GM19463 (cell line): ENCODE measurements around the gene SEPTIN7.
A peak's percentile ranks its signal among the peaks of the same experiment; 100 is the strongest.

Source experiments
- ATAC-seq: cut with Tn5 transposase; IDR thresholded peaks from one replicate; pipeline ENCODE4 v1.9.1; 2021; ENCODE audit warnings: mild to moderate bottlenecking, moderate library complexity; ENCODE audit not compliant: unreplicated experiment

The SEPTIN7 gene

DNA sequence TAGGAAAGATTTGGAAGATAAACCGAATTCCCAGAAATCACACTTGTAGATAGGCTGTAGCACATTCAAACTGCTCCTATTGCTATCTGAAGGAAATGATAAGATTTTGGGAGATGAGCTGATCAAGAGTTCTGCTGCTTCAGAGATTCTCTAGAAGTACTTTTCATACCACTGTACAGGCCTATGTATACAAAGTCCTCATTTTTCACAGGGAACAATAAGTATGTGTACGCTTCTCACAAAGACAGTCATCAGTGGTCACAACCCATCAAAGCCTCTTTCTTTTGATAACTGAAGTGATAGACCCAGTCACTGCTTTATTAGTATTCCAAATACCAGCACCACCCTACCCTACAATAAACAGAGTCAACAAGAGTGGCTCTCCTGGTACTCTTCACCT, 15.6 kb upstream of the SEPTIN7 start:
- no peak for ATAC-seq

DNA sequence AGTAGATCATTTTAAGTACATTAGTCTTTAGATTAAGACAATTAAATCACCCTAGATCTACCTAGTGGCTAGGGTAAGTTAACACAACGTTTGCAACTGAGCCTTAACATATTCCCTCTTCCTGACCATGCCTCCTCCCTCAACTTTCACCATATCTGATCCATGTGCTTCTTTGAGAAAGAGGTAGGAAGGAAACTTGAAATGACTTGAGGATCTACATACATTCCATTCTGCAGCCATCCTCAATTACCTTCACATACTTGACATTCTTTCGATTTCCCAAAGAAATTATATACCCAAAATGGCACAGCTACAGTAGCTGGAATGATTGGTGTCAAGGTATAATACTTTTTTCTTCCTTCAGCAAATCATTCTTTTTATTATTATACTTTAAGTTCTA, 12.9 kb upstream of the SEPTIN7 start:
- ATAC-seq, result no peak

DNA sequence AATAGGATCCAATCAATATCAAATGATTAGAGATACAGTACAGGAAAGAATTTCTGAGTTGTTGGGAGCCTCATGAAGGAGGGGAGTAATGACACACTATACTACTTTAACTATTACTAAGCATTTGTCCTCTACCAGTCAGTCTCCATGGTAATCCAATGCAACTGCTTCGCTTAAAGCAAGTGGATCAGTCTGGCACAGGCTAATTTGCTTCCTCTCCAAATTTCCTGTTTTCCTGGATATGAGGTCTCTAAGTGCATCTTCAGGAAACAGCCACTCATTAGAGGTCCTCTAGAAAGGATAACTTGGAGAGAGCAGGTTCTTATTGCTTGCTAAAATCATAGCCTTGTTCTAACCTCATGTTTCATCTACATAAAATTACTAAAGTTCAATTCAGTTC, 8.4 kb upstream of the SEPTIN7 start:
- no peak for ATAC-seq

DNA sequence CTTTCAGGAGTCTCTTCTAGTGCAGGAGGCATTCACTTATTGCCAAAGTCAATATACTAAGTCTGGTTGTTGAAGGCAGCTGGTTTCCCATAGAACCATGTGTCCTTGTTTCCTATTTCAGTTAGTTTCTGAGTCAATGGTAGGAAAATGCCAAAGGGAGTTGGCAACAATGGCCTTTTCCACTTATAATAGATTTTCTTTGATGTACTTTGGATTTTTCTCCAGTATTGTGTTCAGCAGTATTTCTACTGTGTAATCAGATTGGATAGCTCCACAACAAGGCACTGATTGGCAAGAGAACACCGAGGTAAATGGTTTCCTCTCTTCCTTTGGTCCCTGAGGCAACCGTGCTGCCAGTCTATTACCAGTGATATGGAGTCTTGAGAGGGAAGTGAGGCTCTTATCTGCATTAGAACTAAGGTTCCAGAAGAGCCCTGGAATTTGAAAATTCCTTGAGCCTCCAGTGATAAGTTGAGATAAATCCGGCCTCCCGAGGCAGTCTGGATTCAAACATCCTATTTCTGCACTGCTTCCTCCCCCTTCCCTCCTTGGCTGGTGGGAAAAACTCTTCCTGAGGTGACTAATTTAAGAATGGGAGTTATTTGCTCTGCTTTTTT, 7.9 kb upstream of the SEPTIN7 start:
- no peak for ATAC-seq

DNA sequence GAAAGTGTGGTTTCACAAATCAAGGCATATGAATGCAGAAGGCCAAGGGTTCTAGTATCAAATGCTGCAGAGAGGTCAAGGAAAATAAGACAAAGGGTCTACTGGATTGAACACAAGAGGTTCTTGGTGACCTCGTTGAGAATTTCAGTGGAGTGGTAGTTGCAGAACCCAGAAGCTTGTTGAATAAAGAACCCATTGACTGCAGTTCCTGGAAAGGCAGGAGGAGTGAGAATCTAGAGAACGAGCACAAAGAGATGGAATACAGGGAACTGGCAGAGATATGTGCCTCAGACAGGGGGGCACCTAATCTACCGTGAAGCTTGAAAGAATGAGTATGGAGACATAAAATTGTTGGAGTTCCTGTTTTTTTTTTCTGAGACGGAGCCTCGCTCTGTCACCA, 3.5 kb upstream of the SEPTIN7 start:
- no peak for ATAC-seq

DNA sequence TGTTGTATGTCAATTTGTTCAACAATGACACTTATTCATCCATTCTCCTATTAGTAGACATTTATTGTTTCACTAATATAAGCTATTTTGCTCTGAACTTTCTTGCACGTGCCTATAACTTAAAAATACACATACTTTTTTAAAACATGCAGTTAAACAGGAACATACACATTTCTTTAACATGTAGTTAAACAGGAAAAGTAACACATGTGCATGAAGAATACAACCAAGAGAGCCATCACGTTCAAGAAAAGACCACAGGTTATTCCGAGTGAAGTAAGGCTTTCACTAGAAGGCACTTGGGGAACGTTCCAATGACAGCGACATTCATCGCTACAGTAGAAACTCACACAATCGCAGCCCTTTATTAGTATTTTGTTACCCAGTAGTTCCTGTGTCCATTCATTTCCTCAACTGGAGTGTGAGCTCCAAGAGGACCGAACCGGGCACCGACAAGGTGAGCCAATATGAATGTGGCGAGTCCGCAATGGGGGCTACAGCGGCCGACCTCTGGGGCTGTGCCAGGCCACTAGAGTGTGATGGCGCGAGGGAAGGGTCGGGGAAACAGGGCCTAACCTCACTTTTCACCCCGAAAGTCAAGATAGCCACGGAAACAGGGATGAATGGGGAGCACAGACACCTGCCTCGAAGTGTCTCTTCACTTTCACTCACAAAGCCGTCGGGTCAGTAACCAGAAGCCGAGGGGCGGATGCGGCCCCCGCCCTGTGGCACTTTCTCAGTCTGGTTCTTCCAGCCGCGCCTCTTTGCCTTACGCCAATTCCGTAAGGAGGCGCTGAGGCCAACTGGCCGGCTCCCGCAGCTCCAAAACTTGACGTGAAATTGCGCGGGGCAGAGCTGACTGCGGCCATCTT, 775 bp upstream of the SEPTIN7 start:
- ATAC-seq, result peak; percentile 41

DNA sequence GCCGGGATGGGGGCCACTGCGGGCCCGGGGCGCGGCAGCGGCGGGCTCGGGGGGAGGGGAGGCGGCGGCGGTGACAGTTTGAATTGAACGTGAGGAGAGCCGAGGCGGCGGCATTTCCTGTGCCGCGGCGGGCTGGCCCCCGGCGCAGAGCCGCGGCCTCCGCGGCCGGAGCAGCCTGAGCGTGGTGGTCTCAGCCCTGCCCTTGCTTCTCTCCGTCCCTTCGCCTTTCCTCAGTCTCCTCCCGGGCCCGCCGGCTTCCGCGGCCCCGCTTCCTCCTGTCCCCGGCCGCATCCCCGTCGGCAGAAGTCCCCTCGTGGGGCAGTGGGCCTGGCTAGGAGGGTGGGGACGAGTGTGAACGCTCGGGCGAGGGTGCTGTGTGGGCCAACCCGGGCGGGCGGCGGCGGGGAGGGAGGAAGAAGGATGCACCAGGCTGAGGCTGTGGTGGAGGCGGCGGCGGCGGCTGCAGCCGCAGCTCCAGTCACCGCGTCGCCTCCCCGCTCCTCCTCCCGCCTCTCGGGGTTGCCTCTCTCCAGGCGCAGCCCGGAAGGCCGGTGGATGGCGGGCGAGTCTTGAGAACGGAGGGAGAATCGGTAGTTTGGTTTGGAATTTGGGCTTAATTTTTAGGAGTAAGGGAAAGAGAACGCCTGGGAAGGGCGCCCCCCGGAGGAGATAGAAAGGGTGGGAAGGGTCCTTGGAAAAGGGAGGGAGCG, 690 bp downstream of the SEPTIN7 start:
- ATAC-seq, result peak; percentile 28

DNA sequence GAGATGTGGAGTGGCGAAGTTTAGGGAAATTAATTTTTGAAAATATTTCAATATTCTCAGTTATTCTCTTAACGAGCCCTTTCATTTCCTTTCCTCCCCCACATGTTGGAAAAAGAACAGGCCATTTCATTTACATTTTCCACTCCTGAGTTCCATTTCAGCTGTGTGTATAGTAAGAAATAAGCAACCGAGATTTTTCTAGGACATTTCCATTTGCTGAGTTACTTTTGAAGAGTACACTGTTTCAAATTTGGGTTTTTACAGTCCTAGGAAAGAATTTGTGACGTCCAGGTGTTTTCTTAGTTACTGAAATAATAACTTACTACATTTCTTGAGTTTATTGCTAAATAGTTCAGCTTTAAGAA, 1.2 kb downstream of the SEPTIN7 start:
- no peak for ATAC-seq

DNA sequence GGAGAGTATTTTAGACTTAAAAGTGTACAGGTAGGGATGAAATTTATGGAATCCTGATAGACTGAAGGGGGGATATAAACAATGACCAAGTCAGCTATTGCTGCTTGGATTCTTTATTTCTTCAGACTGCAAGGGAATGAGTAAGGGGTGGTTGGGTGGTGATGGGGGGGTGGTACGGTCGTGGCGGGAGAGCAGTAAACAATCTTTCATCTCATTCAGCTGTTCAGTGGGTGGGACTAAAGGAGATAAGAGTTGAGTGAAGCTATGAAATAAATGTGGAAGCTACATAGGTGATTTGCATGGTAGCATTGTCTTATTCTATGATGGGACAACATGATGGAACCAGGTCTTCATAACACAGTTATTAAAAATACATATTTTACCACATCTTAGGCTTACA, 1.8 kb downstream of the SEPTIN7 start:
- ATAC-seq, result no peak

DNA sequence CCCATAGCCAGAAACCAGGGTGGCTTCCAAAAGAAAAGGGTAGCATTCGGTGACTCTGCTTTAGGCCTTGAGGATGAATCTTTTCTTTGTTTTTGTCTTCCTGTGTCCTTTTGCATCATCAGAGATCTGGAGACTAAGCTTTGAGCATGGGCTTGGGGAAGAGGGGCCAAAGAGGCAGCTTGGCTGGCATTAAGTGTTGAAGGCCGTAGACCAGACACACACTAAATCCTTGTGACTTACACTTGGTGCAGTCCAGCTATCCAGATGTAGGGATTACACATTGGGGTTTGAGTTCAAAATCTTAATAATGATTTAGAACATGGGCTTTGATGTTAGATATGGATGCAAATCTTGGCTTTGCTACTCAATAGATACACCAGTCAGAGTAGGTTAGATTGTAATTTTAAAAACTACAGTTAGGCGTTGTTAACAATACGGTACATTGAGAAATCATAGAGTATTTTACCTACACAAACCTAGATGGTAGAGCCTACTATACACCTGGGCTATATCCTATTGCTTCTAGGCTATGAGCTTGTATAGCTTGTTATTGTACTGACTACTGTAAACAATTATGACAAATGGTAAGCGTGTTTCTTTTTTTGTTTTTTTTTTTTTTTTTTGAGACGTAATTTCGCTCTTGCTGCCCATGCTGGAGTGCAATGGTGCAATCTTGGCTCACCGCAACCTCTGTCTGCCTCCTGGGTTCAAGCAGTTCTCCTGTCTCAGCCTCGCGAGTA, 3.5 kb downstream of the SEPTIN7 start:
- no peak for ATAC-seq

DNA sequence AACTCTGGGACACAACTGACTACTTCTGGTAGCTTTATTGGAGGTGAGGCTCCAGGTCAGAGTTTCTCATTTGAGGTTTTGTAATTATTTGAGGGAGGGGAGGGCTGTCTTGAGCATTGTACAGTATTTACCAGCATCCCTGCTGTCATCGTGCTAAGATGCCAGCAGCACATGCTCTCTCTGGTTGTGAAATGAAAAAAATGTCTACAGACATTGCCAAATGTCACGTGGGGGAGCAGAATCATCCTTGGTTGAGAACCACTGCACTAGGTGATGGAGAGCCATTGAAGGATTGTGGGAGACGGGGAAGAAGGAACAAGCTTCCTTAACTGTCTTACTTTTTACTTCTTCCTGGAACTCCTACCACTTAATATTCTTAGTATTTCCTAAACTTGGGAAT, 5.0 kb downstream of the SEPTIN7 start:
- ATAC-seq, result no peak

DNA sequence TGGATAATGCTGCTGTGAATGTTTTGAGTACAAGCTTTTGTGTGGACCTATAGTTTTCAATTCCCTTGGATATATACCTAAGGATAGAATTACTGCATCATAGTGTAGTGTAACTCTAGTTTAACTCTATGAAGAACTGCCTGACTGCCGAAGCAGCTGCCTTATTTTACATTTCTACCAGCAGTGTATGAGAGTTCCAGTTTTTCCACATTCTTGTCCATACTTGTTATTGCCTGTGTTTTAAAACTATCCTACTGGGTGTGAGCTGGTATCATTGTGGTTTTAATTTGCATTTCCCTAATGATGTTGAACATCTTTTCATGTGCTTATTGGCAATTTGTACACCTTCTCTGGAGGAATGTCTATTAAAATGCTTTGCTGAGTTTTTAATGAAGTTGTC, 15.7 kb downstream of the SEPTIN7 start:
- no peak for ATAC-seq

DNA sequence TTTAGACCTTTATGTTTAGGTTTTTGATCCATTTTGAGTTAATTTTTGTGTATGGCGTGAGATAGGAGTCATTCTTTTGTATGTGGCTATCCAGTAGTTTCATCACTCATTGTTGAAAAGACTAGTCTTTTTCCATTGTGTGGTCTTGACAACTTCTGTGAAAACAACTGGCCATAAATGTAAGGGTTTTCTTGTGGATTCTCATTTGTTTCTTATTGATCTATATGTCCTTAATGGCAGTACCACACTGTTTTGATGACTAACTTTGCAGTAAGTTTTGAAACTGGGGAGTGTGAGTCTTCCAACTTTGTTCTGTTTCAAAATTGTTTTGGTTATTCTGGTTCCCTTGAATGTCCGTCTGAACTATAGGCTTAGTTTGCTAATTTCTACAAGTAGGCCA, 16.3 kb downstream of the SEPTIN7 start:
- ATAC-seq, result no peak

DNA sequence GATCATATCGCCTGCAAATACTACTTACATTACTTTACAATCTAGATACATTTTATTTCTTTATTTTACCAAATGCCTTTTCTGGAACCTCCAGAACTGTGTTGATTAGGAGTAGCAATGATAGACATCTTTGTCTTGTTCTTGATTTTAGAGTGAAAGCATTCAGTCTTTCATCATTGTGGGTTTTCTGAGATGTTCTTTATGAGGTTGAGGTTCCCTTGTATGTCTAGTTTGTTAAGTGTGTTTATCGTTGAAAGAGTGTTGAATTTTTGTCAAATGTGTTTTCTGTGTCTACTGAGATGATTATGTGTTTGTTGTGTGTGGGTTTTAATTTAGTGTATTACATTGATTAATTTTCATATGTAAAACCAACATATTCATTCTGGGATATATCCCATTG, 17.1 kb downstream of the SEPTIN7 start:
- no peak for ATAC-seq

DNA sequence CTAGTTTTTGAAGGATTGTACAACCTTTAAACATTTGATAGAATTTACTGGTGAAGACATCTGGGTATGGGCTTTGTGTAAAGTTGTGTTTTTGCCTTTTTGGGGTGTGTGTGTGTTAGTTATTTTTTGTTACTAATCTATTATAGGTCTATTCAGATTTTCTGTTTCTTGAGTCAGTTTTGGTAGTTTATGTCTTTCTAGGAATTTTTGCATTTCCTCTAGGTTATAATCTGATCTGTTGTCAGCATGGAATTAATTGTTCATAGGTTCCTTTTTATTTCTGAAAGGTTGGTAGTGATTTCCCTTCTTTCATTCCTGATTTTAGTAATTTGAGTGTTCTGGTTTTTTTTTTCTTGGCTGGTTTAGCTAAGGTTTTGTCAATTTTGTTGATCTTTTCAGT, 17.7 kb downstream of the SEPTIN7 start:
- ATAC-seq, result no peak

DNA sequence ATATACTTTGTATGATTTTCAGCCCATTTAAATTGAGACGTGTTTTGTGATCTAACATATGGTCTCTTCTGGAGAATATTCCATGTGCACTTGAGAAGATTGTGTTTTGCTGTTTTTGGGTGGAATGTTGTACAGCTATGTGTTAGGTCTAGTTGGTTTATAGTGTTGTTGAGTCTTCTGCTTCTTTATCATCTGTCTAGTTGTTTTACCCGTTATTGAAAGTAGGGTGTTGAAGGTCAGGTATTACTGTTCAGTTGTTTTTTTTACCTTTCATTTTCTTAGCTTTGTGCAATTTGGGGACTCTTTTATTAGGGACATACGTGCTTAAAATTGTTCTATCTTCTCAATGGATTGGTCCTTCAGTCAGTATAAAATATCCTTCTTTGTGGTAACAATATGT, 18.5 kb downstream of the SEPTIN7 start:
- ATAC-seq, result no peak

DNA sequence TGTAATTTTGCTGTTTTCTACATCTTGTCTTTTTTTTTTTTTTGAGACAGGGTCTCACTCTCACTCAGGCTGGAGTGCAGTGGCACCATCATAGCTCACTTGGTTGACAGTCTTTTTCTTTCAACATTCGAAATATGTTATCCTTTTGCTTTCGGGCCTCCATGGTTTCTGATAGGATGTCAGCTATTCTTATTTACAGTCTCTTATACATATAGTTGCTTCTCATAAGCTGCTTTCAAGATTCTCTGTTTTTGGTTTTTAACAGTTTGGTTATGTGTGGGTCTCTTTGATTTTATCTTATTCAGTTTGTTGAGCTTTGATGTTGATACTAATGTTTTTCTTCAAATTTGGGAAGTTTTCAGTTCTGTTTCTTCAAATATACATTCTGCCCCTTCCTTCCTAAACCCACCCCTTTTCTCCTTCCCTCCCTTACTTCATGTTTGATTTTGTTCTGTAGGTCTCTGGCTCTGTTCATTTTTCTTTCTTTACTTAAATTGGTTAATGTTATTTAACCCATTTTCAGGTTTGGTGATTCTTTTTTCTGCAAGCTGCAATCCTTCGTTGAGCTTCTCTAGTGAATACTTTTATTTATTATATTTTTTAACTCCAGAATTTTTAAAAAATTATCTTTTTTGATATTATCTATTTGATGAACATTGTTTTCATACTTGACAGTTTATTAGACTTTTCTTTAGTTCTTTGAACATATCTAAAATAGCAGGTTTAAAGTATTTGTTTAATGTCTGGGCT, 19.3 kb downstream of the SEPTIN7 start:
- ATAC-seq, result no peak

DNA sequence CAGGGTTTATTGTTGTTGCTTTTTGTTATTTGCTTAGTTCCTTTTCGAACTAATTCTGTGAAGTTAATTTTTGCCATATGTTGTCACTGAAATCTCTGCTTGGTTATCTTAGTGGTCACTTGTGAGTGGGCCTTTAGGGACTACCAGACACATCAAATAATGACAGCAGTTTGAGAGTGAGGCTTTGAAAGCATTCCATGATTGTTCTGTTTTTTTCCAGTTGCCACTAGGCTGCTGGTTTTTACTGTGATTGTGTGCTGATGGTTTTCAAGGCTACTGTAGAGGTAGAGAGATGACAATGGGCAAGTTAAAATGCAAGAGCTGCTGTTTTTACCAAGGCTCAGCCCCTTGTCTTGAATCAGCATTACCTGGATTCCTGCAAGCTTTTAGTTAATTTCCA, 20.0 kb downstream of the SEPTIN7 start:
- no peak for ATAC-seq

DNA sequence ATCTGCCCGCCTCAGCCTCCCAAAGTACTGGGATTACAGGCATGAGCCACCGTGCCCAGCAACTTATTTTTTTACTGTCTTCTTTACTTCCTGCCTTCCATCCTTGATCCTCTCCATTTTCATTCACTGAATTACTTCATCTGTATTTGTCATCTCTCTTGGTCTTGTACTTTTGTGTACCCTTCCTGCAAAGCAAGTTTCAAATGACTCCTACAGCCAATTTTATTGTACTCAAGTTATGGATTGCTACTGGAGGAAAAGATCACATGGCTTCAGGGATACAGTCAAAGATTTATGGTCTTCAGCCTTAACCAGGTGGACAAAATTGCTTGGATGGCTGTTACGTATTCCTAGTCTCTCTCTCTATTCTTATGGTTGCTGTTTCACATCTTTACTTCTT, 22.6 kb downstream of the SEPTIN7 start:
- no peak for ATAC-seq

DNA sequence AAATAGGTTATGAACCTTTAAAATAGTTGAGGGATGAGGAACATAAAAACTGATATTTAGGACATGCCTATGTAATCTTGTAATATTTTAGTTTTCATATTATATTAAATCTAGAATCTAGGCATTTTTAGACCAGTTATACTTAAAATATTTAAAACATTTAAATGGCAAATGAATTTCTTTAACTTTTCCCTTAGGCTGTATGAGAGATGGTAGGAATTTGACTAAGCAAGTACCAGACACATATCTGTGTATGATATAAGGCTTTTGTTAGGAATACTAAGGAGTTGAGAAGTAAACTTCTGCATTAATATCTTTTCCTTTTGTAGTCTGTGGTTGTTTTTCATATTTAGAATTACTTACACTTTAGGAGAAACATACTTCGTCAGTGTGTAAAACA, 25.1 kb downstream of the SEPTIN7 start:
- no peak for ATAC-seq

DNA sequence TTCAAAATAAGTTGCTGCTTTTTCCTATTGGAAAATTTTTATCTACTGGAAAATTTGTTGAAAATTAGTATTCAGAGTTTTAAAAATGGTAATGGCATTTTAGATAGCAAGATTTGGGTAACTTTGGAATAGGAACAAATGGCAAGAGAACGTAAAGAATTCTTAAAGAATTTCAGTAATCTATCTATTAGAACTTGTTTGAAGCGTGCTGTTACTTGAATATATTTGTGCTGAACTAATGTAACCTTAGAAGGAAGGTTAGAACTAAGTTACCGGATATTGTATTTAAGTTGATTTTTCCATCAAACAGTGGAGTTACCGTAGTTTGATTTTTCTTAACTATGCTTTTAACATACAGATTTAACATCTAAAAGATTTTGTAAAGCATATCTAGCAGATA, 25.9 kb downstream of the SEPTIN7 start:
- no peak for ATAC-seq
